HG03432 (cell line): ENCODE results near the gene EYA2.

Source experiments
- ATAC-seq: cut with Tn5 transposase; IDR thresholded peaks from one replicate; pipeline ENCODE4 v1.9.1; 2021; ENCODE audit warnings: mild to moderate bottlenecking, moderate library complexity; ENCODE audit not compliant: unreplicated experiment

Gene EYA2

DNA sequence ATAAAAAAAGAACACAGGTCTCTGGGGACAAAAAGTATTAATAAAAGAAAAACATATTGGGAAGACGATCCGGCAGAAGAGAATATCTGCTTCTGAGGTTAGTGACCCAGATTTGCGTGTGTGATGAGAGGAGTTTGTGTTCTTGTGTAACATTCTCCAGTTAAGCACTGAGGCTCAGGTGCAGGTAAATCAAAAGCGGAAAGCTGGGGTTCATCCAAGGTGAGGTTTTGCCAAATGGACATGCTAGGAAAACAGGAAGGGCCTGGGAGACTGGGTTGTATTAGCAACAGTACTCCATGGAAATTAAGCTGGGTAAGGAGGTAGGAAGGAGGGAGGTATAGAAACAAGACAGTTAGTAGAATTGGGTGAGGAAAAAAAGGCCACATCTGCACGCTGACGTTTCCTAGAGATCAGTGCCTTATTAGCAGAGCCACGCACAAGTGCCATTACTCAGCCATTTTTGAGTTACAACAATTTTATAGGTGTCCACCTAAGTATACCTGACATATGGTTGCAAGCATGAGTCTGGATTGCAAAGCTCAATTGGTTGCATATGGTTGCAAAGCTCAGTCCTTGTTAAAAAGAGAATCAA lies 322.3 kb downstream of the EYA2 start:
- no peak for ATAC-seq

DNA sequence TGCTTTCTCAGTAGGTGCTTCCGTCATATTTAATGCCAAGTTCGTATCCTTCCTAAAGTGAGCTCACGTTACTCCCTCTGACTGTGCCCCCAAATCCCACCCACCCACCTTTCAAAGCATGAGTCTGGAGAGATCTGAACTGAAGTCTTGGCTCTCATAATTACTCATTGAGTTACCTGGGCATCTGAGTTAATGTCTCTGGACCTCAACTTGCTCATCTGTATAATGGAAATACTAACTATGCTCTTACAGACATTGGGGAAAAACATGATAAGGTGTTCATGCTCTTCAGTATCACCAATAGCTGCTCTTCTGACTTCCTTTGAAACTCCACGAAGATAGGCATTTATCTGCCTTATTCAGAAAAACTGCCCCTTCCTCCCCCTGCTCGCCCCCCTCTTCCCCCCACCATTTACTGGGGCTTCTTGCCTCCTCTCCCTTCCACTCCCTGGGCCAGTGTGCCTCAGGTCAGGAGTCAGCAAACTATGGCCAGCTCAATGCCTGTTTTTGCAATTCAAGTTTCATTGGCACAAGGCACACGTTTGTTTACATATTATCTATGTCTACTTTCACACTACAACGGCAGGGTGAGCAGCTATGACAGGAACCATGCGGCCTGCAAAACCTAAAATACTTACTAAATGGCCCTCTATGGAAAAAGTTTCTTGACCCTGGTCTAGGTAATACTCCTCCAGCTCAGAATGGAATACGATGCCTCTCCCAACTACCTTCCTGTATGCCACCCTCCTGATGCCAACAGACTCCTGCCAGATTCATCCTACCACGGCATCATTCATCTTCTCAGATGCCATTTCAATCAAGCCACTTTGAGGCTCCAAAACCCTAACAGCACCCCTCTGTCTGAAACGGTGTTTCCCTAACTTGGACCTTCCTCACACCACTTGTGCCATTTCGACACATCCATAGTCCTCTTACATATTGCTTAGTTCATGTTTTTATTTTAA lies 323.1 kb downstream of the EYA2 start:
- ATAC-seq = no peak

DNA sequence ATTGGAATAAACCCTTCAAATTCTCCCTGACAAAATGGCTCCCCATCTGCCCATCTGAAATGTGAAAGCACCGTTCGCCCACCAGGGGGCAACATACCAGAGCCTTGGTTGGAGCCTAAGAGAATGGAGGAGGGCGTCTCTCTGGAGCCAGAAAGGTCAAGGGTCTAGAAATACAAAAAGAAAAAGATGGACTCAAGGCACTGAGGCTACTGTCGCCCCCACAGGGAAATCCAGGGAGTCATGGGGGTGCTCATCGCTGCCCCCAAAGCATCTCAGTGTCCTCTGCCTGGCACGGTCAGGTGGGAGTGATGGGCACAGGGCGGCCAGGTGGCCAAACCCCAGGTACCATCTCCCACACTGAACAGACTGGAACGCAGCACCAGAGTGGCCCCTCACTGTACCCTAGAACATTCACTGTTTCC lies 325.5 kb downstream of the EYA2 start:
- ATAC-seq = no peak

DNA sequence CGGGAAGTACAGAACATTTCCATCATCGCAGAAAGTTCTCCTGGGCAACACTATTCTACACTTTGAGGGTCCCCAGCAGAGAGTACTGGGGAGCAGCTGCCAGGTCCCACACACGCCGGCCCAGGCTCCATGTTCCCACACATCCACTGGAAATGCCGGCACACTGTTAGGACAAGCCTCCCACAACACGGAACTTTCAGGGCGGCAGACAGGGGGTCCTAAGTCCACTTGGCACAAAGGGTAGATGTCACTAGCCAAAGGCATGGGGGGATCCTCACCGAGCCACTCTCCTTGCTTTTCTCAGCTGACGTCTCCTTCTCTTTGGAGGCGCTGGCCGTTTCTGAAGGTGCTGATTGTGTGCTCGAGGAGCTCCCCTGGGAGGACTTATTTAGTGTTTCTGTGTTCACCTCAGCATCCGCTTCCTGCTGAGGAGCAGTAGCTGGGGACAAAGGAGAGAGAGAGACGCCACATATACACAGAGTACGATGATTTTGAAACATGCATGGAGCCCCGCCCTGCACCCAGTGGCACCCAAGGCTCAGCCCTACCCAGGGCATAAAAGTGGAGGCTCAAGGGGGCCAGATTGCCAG lies 326.5 kb downstream of the EYA2 start:
- no peak for ATAC-seq

DNA sequence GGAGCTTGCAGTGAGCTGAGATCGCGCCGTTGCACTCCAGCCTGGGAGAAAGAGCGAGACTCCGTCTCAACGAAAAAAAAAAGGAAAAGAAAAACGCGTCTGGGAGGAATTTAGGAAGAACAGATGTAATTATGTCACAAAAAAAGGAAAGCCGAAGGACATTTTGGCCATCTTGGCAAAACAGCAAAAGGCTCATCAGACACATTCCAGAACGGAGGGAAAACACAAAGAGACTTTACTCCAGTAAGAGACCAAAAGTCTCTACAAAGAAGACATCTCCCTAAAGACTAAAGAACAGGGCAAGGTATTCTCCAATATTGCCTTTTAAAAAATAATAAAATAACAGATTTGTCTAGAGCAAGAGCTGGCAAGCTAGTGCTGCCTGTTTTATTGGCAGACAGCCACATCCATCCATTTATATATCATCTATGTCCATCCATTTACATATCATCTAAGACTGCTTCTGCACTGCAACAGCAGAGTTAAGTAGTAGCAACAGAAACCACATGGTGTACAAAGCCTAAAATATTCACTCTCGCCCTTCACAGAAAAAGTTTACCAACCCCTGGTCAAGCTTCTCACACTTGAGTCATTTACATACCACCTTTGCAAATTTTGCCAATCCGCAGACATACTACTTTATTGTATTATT lies 328.0 kb downstream of the EYA2 start:
- ATAC-seq = no peak

DNA sequence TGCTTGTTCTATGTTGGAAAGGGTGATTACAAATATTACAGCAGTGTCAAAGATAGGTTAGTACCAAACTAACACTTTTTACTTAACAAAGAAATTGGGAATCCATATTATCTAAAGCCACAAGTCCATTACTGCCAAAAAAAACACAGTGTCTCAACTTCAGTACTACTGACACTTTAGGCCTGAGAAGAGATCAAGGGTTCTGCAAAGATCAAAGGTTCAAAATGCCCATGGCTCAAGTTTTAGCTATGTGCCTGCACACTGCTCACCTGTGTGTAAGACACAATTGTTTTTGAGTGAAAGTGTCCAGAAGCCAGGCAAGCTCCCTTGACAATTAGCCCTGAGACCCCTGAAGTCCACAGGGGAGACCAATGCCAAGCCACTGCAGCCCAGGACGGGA lies 329.3 kb downstream of the EYA2 start:
- no peak for ATAC-seq

DNA sequence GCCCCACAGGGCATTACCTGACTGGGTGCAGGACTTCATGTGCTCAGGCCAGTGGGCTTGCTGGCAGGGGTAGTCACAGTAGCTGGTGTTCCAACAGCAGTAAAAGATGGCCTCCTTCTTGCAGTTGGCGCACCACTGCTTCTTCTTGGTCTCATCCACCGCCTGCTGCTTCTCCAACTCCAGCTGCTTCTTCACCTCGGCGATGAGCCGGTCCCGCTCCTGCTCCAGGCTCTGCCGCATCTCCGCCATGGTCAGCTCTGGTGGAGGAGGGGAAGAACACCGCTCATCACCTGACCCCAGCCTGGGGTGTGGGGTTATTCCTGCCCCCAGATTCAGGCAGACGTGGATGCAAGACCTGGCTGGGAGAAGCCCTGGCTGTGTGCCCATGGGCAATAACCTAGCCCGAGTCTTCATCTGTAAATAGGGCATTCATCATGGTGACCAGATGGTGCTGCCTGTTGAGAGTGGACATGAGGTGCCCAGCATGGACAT lies 329.7 kb downstream of the EYA2 start:
- no peak for ATAC-seq

DNA sequence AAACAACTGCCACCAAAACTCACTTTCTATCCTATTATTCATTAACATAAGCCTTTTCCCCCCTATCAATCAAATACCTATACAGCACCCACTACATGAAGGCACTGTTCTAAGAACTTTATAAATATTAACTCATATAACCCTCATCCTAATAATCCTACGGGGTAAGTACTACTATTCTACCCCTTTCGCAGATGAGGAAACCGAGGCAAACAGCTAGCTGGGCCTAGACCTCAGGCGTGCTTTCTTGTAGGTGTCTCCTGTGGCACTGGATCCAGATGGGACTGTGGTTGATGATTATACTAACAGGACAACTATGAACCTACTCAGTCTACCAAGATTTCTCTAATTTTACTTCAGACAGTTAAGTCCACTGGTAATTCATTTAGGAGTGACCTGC lies 330.2 kb downstream of the EYA2 start:
- no peak for ATAC-seq

DNA sequence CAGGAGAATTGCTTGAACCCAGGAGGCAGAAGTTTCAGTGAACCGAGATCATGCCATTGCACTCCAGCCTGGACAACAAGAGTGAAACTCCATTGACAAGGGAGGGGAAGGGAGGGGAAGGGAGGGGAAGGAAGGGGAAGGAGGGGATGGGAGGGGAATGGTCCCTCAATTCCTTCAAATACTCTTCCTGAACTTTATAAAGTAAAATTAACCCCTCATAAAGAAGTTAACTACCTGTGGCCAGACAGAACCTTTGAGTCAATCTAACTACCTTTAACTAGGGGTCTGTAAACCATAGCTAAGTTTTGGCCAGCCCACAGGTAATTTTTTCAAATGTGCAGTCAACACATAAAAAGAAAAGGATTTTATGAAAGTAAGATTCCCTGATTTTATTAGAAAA lies 330.8 kb downstream of the EYA2 start:
- no peak for ATAC-seq

DNA sequence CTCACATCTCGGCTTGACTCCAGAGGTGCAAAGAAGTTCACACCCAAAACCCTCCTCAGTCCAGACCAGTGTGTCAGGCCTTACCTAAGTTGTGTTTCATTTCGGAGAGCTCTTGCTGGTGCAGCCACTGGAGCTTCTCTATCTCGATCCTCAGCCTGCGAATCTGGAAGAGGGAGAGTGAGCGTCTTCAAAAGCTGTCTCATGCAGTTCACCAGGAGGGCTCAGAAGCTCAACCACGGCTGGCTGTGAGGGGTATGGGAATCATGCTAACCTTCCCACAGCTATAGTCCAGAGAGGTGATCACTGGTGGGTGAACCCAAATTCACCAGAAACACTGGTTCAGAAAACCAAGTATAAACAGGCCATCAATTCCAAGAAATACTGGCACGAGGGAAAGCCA lies 332.5 kb downstream of the EYA2 start:
- ATAC-seq = no peak

DNA sequence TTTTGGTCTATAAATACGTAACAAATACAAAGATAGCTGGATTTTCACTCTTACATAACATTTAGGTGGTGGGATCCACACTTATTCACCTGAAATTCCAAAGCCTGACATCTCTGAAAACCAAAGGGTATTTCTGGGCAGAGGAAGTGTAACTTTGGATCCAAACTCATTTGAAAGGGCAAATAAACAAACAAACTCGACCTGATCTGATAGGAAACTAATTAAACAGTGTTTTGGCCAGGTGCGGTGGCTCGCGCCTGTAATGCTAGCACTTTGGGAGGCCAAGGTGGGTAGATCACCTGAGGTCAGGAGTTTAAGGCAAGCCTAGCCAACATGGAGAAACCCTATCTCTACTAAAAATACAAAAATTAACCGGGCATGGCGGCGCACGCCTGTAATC lies 332.9 kb downstream of the EYA2 start:
- no peak for ATAC-seq

DNA sequence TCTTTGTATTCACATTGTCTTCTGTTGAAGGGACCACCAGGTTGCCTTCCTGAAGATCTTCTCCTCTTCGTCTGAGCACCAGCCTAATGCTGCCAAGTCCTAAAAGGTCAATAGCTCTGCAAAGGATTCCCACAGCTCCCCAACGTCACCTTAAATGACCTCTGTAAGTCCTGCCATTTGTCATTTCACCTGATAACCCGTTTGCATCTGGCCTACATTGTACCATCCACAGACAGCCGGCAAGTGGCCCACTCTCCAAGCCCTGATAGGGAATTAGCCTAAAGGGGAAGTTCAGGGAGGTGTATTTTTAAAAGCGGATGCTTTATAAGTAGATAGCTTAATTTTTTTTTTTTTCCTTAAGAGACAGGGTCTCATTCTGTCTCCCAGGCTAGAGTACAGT lies 334.0 kb downstream of the EYA2 start:
- ATAC-seq = no peak

DNA sequence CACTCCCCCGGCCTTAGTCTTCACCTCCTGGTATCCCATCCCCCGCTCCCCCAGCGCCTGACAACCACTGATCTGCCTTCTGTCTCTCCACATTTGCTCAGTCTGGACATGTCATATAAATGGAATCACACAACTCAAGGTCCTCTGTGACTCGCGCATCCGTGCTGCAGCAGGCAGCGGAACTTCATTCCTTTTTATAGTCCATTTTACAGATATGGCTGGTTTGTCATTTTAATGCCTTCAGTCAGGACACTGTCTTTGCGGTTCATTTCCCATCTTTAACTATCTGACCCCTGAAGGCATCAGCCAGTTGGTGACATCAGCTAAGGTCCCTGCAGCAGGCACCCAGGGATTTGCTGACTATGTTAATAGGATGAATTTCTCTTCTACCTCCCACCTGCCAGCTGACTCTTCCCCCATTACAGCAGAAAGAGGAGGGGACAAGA lies 336.2 kb downstream of the EYA2 start:
- no peak for ATAC-seq

DNA sequence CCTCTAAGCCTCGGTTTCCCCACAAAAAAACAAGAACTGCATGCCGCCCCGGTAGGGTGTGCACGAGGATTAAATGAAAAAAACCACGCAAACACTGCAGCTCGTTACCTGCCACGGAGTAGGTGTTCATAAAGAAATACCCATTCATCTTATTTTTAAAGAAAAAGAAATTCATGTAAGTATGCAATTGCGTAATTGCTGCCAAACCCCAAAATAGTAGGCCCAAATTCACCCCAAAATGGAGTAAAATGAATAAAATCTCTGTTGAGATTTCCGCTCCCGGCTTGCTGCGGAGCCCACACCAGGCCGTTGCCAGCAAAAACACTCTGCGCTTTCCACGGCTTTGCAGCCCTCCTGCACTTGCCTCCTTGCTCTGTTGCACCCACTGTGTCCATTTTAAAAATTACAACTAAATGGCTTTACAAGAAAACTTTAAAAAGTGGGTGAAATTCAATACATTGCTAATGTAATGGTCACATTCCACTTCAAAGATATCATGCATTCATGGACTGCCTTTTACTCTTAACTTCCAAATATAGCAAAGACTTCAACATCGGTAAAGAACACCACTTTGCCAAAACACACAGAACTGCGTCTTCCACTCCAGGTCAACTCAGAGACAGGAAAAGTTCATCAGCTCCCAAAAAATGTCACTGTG lies 336.9 kb downstream of the EYA2 start:
- ATAC-seq = no peak

DNA sequence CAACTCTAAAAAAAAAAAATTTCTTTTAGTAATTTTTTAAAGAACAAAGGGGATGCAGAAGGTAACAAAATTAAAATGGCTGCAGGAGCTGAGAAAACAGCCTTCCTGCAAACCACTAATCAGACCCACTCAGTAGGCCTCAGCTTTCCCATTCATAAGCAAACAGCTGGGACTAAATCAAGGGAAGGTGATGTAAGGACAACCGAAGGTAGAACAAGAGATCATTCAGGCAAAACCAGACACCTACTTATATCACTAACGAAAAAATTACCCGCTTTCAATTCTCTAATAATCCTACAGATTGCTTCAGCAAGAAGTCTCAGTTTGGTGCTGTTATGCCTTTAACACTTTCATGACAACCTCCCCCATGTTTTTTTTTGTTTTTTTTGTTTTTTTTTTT lies 337.9 kb downstream of the EYA2 start:
- ATAC-seq = no peak

DNA sequence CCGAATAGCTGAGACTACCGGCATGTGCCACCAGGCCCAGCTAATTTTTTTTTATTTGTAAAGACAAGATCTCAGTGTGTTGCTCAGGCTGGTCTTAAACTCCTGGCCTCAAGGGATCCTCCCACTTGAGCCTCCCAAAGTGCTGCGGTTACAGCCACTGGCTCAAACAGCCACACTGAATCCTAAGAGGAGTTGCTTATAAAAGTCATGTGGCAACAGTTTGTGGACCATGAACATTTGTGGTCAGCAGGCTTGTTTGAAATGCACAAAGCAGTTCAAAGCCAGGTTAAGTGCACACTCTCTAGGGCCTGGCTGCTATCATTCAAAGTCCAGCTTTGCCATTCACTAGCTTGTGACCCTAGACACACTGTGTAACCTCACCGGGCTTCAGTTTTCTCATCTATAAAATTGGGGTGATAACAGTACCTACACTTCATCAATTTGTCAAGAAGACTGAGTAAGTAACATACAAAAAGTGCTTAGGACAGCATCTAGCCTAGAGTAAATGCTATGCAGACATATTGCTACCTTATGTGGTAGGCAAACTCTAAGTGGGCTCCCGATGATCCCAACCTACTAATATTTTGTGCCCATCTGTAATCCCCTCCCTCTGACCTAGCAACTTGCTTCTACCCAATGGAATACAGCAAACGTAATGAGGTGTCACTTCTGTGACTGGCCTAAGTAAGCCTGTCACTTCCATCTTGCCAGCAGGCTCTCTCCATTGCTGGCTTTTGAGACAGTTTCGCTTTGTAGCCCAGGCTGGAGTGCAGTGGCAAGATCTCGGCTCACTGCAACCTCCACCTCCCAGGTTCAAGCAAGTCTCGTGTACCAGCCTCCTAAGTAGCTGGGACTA lies 338.9 kb downstream of the EYA2 start:
- ATAC-seq = no peak

DNA sequence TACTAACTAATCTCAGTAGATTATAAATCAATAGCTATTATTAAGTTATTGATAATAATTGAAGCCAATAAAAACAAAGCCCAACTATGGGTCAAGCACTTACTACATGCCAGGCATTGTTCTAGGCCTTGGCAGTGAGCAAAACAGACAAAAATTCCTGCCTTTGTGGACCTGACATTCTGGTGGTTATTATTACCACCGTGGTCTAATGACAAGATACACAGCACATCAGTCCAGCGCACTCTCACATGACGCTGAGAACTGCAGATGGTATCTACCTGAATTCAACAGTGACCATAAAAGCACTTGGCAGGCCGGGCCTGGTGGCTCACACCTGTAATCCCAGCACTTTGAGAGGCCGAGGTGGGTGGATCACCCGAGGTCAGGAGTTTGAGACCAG lies 340.5 kb downstream of the EYA2 start:
- ATAC-seq = no peak

DNA sequence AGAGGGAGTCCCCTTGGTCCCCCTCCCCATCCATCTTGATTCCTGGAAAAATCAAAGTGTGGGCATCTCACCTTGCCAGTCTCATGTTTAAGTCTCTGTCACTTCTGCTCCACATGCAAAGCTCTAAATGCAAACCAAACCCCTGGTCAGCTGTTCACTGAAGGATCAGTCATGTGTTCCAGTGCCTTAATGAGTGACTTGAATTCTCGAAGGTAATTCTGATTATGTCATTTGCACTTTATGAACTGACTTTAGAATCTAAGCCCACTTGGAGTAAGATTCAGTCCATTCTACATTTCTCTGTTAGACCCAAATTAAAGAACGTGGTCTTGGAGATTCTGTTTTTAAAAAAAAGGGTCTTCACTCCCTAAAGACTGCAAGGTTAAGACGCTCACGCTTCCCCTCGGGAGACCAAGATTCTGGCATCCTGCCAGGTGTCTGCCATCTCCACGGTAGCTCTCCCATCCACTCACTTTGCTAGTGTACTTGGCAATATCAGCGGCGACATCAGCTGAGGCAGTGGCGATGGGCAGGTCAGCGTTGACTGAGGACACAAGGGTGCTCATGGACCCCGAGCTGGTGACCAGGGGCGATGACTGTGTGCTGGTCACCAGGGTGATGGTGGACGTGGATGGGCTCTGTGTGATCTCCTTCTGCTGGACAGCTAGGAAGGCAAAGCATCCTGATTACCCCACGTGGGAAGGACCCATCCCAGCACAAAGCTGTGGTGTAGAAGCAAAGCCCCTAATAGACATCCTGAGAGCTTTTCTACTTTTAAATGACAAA lies 341.4 kb downstream of the EYA2 start:
- ATAC-seq = no peak

DNA sequence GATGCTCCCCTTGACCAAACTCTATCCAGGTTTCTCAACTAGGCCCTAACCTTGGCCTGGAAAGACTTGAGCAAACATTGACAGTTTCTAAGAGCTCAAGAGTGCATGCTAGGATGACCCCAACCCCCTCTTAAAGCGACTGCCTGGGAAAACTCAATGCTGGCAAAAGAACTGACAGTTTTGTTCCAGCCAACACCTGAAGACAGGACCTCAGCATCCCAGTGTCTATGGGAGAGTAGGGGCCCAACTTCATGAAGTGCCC lies 341.9 kb downstream of the EYA2 start:
- ATAC-seq = no peak
